NK-92 (cell line): ENCODE results near the gene HPCAL1.

Experiments used
- DNase-seq: peaks from one replicate; lab custom pipeline; 2025; ENCODE audit not compliant: unreplicated experiment; lab: John Stamatoyannopoulos, UW

HPCAL1 gene

DNA sequence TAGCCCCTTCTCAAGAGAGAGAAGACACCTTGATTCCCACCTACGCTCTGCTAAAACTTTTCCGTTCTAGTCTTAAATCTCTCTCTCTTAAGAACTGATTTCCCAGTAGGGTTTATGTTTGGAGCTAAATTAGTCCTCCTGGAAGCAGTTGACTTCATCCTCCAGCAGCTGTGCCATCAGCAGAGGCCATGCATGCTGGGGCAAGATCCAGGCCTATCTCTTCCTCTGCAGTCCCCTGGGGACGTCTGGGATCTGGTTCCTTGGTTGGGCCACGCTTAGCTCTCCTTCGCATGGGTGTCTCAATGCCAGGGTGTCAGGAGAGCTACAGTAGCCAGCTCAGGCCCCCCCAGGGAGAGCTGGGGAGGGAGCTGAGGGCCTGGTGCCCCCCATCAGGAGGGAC lies 49.7 kb downstream of the HPCAL1 start:
- no peak for DNase-seq

DNA sequence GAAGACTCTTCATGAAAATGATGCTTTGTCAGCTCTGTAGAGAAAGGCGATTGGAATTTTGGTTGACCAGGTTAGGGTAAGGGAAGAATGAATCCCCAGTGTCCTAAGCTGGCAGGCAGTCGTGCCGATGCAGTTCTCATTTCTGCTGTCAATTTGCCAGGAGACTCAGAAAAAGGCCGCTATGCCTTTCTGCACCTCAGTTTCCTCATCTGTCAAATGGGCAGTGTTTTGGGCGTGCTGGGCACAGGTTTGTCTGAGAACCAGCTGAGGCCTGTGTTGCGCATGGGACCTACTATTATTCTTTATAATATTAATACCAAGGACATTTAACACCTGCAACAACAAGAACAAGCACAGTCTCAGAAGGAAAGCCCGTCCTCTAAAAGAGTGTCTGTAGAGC lies 50.3 kb downstream of the HPCAL1 start:
- no peak for DNase-seq

DNA sequence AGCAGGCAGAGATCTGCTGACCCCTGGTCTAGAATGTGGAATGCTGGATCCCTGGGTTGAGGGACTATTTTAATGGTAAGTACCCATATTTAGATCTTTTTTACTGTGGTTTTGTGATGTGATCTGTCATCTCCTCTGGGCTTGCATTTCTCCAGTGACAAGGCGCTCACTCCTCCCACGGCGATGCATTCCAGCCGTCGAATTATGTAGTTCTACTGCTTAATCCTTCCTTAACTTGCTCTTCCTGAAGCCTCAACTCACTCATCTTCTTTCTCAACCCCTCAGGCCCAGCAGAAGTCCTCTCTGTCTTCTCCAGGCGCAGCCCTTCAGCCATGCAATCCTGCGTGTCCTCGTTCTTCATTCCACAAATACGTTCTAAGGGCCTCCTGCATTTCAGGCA lies 51.2 kb downstream of the HPCAL1 start:
- no peak for DNase-seq

DNA sequence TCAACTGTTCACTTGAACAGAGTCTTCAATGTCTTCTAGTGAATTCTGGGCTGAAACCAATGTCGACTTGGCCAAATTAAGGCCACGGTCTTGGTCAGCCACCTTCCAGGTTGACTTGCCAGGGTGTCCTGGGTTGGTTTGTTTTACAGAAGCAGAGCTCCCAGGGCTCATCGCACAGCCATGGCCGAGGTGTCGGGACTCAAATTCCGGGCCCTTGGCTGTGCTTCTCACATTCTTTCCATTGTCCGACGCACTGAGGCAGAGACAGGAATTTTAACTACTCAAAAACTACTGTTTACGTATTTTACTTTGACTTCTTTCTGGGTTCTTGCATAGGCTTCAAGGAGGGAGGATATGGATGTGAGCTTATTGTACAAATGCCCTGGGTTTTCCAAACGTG lies 51.7 kb downstream of the HPCAL1 start:
- no peak for DNase-seq

DNA sequence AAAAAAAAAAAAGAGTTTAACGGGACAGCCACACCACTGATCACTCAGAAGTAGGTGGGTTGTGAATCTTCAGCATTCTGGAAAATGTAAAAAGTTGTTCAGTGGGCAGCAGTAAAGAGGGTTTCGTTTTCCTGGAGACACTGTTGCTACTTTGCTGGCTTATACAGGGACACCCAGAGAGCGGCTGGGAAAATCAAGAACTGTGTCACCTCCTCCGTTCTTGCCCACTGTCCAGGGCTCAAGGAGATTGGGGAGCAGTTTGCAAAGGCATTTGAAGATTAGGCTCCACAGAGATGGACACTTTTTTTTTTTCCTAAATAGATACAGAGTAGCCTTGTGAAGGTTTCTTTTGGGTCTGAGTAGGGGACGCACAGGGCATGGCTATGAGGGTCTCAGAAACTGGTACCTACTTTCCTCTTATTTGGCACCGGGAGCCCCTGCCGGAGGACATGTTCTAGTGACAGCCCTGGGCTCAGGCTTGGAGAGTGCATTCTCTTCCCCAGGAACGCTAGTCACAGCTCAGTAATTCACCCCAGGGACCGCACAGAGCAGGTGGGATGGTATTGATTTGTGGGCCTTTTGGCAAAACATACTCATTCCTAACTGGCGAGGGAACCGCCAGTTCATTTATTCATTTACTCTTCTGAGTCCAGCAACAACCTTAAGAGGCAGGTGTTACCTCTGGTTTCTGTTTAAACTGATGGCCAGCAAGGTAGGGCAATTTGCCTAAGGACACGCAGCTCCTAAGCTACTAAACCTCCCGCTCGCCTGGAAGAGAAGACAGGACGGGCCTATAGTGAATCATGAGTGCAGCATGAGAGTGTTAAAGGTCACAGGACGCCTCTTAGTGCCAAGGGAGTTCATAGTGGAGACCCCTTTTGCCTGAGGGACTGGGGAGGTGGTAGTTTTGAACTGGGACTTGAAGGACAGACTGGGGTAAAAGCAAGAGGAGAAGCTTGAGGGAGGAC lies 53.1 kb downstream of the HPCAL1 start:
- DNase-seq, result no peak

DNA sequence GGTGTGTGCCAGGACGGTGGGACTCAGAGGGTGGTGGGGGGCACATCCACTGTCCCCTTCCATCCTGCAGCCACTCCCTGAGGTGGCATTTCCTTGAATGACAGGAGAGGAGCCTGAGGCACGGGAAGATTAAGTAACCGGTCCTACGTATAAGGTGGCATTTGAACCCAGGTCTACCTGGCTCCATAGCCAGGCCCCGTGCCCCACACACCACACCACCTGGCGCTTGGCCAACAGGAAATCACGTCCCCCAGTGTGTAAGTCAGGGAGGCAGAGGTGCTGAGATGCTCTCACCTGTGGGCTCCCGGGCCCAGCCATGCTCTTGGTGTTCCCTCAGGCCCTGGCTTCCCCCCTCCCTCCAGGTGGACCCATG lies 53.7 kb downstream of the HPCAL1 start:
- DNase-seq, result no peak

DNA sequence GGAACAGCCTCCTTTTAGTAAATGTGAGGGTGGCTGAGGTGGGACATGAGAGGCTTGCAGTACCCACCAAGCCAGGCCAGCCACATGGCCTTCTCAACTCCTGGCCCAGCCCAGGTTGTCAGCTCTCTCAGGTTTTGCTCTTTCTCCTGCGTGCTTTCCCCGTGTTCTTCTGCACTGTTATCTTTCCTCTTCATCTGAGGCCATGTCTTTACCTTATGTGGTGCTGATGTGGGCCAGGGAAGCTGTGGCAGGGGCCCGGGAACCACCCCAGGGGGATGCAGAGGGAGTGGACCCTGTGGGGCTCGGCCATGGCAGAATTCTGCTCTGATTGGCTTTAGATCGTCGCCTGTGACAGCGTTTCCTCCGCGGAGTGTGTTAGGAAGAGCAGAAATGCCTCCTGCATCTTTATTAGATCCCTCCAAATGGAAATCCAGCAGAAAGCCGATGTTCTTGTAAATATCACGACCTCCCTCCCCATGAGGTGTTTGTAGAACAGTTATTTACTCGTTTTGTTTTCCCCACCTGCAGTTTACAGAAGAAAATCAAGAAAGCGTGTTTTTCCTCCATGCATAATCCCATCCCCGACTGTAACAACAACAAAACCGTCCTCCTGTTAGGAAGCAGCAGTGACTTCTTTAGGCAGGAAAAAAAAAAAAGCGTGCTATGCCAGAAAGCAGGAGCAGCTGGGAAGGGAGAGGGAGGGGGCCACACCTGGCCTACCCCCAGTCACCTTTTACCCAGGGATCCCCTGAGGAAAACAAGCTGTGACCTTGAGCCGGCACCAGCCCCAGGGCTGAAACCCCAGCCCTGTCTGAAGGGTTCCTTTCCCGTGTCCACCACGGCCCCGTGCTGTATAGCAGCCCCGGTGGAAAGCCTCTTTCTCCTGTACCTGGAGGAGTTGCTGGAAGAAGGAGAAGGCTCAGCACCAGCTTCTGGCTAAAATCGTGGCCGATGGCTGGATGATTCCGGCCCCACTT lies 54.8 kb downstream of the HPCAL1 start:
- no peak for DNase-seq

DNA sequence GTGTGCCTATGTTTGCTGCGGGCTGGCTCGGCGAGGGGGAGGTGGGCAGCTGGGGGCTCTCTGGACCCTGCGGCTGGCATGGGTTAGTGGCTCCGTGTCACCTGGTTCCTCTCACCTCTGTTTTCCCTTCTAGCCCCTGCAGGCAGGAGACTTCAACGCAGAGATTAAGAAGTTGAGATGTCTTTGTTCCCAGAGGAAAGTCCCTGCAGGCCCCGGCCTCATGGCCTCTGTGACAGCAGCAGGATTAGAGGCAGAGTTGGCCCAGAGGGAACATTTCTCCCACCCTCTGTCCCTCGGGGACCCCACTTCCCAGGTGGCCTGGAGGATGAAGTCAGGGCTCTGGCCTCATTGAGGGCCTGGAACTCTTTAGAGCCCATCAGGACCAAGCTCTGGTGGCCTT lies 56.5 kb downstream of the HPCAL1 start:
- DNase-seq, result no peak

DNA sequence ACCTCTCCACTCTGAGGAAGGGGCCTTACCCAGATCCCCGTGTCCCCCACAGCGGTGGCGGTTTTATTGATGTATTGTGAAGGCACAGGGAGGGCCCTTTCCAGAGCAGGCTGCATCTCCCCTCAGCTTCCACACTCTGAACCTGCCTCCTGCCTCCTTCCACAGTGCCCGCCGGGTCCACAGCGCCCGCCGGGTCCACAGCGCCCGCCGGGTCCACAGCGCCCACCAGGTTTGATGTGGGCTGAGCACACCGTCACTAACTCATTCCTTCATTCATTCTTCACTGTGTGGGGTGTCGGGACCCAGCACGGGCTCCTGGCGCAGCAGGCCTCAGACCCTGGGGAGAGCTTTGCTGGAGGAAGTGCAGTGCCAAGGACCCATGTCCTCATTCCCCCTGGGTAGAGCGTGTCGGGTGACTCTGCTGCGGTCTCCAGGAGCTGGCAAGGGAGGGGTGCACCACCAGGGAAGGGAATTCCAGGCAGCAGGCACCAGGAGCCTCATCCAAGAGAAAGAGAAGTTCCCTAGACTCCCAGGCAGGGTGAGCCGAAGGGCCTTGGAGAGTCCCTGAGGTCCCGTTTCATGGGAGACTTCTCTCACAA lies 57.1 kb downstream of the HPCAL1 start:
- DNase-seq, result no peak

DNA sequence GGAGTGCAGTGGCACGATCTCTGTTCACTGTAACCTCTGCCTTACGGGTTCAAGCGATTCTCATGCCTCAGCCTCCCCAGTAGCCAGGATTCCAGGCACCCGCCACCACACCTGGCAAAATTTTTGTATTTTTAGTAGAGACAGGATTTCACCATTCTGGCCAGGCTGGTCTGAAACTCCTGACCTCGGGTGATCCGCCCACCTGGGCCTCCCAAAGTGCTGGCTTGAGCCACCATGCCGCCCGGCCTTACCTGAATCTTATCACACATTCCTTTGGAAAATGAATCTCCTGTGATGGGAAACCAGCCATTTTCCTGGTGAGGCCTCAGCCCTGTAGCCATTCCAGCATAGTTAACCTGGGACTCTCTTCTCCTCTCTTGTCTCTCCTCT lies 57.8 kb downstream of the HPCAL1 start:
- DNase-seq, result no peak

DNA sequence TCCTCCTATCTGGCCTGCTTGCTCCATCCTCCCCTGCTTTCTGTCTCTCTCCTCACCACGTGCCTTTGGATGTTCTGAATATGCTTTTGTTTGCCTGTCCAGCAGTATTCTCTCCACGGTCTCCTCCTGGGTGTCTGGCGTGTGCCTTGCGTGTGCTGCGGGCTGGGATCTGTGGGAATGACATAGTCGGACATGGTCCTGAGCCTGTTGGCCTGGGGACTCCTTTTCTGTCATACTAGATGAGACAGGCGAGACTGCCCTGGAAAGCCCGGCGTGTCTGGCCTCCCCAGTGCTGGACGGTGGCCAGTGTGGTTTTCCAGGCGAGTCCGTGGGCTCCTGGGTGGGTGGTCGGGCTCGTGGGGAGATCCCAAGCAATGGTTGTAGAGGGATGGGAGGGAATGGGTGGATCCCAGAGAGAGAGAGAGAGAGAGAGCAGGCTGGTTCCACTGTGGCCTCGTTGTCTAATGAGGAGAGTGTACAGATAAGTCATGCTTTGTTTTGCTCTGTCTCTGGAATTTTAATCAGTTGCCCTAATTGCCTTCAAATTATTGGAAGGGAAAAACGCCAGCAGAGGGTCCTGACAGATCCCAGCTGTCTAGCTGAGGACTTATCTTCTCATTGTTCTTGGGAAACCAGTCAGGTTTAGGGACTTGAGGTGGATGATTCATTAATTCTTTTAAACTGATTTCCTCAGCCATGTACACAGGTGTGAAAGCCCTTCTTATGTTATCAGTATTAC lies 58.3 kb downstream of the HPCAL1 start:
- no peak for DNase-seq

DNA sequence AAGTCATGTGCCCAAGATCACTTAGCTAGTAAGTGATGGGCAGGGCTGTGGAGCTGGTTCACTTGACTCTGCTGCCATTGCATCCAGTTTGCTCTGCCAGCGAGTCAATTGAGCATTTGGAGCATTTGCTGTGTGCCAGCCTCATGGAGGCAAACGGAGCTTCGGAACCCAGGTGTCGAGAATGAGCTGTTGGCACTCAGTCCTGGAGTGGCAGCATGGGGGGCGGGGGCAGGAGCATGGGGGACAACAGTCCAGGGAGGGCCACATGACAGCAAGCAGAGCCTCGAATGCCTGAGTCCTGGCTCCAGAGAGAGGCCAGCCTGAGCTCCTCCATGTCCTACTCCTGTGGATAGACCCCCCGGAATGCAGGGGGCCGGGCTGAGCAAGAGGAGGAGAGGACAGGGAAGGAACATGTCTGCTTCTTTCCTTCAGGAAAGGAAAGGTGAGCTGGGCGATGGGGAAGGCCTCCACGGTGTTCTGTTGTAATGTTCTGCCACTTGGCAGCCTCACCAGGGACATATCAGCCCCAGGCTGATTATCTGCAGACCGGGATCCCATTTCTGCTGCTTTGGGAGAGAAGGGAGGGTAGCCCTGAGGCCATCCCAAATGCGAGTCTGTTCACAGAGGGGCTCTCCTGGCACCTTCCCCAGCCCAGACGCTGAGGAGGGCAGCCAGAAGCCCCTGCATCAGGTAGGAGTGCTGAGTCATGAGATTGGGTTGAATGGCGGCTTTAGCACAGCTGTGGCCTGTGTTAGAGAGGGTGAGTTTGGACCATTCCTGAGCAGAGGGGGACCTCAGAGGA lies 59.6 kb downstream of the HPCAL1 start:
- no peak for DNase-seq

DNA sequence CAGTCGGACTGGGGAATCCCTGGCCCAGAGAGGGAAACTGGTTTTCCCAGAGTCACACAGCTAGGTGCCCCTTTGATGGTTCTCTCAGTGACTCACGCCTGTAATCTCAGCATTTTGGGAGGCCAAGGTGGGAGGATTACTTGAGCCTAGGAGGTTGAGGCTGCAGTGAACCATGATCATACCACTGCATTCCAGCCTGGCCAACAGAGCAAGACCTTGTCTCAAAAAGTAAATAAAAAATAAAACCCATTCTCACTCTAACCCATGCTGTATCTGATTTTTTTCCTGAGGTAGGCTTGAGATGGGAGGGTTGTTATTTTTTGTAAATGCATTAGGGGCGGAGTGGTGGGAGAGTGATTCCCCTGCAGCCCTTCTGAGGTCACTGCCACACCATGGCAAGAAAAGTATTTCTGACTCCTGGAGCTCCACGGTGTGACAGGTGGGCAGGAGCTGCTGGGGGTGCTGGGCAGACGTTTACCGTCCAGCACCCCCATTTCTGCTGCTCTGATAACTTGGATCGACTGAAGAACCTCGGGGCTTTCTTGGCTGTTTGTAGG lies 60.3 kb downstream of the HPCAL1 start:
- no peak for DNase-seq

DNA sequence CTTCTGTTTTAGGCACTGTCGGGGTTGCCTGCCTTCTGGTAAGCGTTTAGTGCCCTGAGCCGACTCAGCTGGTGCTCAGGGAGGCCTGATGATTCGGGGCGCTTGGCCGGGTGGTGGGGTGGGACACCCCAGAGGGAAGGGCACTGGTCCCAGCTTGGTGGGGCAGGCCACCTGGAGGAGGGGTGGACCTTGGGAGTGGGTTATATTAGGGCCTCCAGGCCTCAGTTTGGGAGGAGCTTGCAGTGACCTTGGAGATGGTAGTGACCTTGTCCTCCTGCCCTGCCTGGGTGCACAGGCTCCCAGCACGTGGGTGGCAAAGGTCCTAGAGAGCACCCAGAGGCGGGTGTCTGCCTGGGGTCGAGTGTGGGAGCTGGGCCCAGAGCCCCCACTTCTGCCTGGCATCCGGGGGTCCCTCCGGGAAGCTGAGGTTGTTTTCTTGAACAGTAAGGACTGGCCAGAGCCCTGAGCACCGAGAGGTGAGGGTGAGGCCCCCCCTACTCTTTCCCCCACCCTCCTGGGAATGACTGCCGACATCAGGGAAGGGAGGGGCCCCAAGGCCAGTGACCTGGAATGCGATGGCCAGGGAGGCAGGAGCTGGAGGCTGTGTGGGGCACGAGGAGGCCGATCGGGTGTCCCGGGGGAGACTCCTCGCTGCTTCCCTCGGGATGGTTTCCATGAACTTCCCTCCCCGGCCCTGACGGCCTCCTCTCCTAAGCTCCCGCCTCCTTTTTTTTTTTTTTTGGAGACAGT lies 61.3 kb downstream of the HPCAL1 start:
- DNase-seq, result no peak

DNA sequence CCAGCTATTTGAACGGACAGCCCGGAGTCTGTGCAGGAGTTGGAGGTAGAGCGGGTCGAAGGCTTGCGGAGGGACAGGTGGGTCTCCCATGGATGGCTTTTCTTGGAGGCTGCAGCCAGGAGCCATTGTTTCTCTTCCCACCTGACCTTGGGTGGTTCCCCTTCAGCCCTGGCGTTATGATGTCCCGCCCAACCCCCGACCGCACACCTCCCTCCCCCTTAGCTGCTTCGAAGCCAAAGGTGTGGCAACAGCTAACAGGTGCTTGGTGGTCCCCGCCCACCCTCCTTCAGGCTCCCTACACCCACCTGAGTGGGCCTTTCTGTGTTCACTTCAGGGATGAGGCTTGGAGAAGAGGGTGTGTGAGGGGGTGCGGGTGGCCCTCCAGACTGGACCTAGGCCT lies 62.7 kb downstream of the HPCAL1 start:
- DNase-seq, result no peak

DNA sequence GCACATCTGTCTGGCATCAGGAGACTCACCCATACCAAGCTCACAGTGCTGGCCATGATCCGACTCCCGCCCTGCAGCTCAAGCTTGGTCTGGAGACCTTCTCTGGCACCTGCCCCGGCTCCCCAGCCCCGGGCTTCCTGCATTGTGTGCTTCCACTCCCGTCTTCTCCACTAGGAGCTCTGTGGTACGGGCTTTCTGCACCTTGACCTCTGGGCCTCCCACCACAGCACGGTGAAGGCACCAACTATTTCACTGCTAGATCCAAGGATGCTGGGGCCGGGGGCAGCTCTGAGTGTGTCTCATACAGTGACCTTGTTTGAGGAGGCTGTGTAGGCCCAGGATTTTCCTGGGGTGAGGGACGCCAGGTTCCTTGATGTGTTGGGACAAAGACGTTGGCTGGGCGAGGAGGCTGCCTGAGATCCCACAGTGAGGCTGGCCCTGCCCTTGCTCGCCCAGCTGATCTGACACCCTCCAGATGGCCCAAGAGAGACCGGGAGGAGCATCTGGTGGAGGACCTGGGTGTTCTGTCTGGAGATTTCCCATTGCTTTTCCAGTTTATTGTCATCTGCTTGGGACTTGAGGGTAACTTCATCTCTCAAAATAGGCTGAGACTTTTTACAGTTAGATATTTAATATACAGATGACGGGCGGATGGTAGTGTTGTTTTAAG lies 64.0 kb downstream of the HPCAL1 start:
- no peak for DNase-seq

DNA sequence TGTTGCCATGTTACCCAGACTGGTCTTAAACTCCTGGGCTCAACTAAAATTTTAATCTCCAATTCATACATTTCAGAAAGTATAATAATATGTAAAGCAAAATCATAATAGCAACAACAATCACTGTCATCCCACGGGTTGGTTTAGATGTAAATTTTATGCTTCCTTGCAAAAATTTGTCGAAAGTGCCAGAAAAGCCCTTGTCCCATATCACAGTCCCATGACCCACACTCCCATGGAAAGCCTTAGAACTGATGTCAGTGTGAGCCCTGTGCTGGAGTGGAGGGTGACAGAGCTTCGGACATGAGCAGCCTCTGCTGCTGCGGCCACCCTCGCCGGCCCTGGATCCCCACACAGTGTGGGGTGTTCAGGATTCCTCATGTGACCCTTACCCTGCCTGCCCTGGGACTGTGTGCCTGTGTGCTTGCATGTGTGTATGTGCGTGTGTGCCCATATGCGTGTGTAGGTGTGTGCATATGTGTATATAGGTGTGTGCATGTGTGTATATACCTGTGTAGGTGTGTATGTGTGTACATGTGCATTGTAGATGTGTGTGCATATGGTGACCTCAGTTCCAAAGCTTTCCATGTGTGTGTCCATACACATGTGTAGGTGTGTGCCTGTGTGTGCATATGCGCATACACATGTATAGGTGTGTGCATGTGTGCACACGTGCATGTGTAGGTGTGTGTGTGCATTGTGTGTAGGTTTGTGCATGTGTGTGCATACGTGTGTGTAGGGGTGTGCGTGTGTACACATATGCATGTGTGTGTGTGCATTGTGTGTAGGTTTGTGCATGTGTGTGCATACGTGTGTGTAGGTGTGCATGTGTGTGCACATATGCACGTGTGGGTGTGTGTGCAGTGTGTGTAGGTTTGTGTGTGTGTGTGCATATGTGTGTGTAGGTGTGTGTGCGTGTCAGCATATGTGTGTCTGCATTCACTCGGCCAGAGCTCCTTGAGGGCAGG lies 65.1 kb downstream of the HPCAL1 start:
- no peak for DNase-seq
